HL-60 (cell line): ENCODE measurements around the gene FBXO17.

Experiments
- TF ChIP-seq, protein P1 (sequence below): IDR thresholded peaks from 2 replicates; pipeline ENCODE4 v1.6.1; 2012; ENCODE audit warnings: low read depth; ENCODE audit not compliant: insufficient replicate concordance
- TF ChIP-seq, protein P2 (sequence below): IDR thresholded peaks from one replicate; pipeline ENCODE4 v1.5.1; 2011; ENCODE audit warnings: low read length, control low read depth, inconsistent platforms; ENCODE audit not compliant: insufficient read depth

DNA sequence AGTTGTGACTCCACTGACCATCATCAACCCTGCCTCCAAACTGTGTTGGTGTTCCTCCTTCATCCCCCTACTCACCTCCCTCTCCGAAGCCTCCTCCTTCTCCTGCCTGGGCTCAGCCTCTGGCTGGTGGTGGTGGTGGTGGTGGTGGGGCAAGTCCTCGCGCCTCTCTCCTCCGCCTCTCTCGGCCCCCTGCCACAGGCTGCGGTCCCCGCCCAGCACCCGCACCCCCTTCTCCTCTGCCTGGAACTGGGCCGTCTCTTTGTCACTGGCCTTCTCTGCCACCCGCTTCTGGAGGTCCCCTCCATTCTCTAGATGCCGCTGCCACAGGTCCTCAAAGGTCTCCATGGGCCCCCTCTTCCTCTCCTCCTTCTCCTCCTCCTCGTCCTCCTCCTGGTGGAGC lies 65.1 kb downstream of the FBXO17 start:
- TF ChIP-seq, protein P1, sequence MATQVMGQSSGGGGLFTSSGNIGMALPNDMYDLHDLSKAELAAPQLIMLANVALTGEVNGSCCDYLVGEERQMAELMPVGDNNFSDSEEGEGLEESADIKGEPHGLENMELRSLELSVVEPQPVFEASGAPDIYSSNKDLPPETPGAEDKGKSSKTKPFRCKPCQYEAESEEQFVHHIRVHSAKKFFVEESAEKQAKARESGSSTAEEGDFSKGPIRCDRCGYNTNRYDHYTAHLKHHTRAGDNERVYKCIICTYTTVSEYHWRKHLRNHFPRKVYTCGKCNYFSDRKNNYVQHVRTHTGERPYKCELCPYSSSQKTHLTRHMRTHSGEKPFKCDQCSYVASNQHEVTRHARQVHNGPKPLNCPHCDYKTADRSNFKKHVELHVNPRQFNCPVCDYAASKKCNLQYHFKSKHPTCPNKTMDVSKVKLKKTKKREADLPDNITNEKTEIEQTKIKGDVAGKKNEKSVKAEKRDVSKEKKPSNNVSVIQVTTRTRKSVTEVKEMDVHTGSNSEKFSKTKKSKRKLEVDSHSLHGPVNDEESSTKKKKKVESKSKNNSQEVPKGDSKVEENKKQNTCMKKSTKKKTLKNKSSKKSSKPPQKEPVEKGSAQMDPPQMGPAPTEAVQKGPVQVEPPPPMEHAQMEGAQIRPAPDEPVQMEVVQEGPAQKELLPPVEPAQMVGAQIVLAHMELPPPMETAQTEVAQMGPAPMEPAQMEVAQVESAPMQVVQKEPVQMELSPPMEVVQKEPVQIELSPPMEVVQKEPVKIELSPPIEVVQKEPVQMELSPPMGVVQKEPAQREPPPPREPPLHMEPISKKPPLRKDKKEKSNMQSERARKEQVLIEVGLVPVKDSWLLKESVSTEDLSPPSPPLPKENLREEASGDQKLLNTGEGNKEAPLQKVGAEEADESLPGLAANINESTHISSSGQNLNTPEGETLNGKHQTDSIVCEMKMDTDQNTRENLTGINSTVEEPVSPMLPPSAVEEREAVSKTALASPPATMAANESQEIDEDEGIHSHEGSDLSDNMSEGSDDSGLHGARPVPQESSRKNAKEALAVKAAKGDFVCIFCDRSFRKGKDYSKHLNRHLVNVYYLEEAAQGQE = no peak
- TF ChIP-seq, protein P2, sequence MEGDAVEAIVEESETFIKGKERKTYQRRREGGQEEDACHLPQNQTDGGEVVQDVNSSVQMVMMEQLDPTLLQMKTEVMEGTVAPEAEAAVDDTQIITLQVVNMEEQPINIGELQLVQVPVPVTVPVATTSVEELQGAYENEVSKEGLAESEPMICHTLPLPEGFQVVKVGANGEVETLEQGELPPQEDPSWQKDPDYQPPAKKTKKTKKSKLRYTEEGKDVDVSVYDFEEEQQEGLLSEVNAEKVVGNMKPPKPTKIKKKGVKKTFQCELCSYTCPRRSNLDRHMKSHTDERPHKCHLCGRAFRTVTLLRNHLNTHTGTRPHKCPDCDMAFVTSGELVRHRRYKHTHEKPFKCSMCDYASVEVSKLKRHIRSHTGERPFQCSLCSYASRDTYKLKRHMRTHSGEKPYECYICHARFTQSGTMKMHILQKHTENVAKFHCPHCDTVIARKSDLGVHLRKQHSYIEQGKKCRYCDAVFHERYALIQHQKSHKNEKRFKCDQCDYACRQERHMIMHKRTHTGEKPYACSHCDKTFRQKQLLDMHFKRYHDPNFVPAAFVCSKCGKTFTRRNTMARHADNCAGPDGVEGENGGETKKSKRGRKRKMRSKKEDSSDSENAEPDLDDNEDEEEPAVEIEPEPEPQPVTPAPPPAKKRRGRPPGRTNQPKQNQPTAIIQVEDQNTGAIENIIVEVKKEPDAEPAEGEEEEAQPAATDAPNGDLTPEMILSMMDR = no peak
